IPS DF 6.9 (cell line): ENCODE measurements around the gene ANAPC7.
A peak's percentile ranks its signal among the peaks of the same experiment; 100 is the strongest.
"Not testable (repeated sequence)": the region's sequence is repeated elsewhere in the genome, so short reads cannot be mapped to it uniquely, and the experiment has no call there.

Experiments
- DNase-seq: peaks from one replicate; pipeline ENCODE4 v3.0.0-alpha.2; 2013; ENCODE audit warnings: low read depth, low spot score
- H3K27ac ChIP-seq: one replicate; pipeline ENCODE4 v1.5.1; 2013; ENCODE audit warnings: low read length, control low read depth
- H3K27me3 ChIP-seq: 2 replicates; pipeline ENCODE4 v1.6.1; 2013; ENCODE audit warnings: mild to moderate bottlenecking, low read length; ENCODE audit not compliant: control insufficient read depth, insufficient read depth
- H3K36me3 ChIP-seq: 2 replicates; pipeline ENCODE4 v1.6.1; 2013; ENCODE audit warnings: low read length; ENCODE audit not compliant: control insufficient read depth, insufficient read depth
- H3K4me1 ChIP-seq: 2 replicates; pipeline ENCODE4 v1.6.1; 2013; ENCODE audit warnings: low read length; ENCODE audit not compliant: control insufficient read depth, insufficient read depth
- H3K4me3 ChIP-seq: 2 replicates; pipeline ENCODE4 v1.5.1; 2013; ENCODE audit warnings: mild to moderate bottlenecking, low read length
- H3K9me3 ChIP-seq: 2 replicates; pipeline ENCODE4 v1.6.1; 2013; ENCODE audit warnings: low read length, inconsistent platforms; ENCODE audit not compliant: control insufficient read depth, insufficient read depth
- WGBS: extraction: QIAGEN DNeasy Blood & Tissue Kit; methylation state at CpG from one replicate; pipeline ENCODE4 v1.1.7; 2013; ENCODE audit warnings: mixed read lengths, missing lambda C conversion rate; ENCODE audit not compliant: insufficient read length, insufficient coverage; 5-methylcytosine and 5-hydroxymethylcytosine counted together

ANAPC7 gene

DNA sequence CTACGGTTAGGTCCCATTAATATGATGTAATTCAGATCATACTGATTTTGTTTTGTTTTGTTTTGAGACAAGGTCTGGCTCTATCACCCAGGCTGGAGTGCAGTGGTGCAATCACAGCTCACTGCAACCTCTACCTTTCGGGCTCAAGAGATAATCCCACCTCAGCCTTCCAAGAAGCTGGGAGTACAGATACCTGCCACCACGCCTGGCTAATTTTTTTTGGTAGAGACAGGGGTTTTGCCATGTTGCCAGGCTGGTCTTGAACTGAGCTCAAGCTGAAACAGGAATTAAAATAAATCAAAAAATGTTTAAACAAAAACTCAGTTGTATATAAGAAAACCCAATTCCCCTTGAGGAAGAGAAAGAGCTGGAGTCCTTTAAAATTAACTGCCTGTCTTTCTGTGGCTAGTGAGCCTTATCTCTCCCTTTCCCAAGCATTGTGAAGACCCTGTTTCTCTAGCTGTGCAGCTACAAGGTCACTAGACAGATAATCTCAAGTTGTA lies 17.7 kb upstream of the ANAPC7 start:
- H3K9me3 ChIP-seq = no peaks in the 10 kb centered on the region
- no peak for DNase-seq
- H3K27ac ChIP-seq = no peak overlapping the region
- H3K36me3 ChIP-seq = no peaks in the 10 kb centered on the region
- WGBS = no CpG with 5 or more reads among the region's 3 CpGs
- peaks cover 3% of the 10 kb centered on the region; the same call in 1 of the 2 replicates for H3K4me1 ChIP-seq
- H3K4me3 ChIP-seq = no peak overlapping the region
- no peaks in the 10 kb centered on the region for H3K27me3 ChIP-seq

DNA sequence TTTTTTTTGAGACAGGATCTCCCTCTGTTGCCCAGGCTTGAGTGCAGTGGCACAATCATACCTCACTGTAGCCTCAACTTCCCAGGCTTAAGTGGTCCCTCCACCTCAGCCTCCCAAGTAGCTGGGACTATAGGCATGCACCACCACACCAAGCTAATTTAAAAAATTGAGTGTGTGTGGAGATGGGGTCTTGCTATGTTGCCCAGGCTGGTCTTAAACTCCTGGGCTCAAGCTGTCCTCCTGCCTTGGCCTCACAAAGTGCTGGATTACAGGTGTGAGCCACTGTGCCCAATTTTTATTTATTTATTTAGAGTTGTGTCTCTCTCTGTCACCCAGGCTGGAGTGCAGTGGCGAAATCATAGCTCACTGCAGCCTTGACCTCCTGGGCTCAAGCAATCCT lies 17.1 kb upstream of the ANAPC7 start:
- not testable (repeated sequence) for DNase-seq, H3K9me3 ChIP-seq, H3K27me3 ChIP-seq, H3K36me3 ChIP-seq, H3K4me1 ChIP-seq, H3K27ac ChIP-seq, H3K4me3 ChIP-seq
- WGBS = no CpG with 5 or more reads among the region's 1 CpG

DNA sequence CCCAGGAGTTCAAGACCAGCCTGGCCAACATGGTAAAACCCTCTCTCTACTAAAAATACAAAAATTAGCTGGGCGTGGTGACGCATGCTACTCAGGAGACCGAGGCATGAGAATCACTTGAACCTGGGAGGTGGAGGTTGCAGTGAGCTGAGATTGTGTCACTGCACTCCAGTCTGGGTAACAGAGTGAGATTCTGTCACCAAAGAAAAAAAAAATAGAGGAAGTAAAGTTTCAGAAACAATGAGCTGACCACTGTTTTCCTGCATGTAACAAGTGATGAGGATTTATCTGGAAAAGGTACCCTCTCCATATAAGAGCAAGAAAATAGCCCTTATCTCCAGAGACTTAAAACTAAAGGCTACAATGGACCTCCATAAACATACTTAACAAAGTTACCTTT lies 13.6 kb upstream of the ANAPC7 start:
- not testable (repeated sequence) for DNase-seq, H3K4me1 ChIP-seq, H3K36me3 ChIP-seq, H3K27me3 ChIP-seq, H3K27ac ChIP-seq, H3K9me3 ChIP-seq, H3K4me3 ChIP-seq
- no CpG with 5 or more reads among the region's 3 CpGs for WGBS

DNA sequence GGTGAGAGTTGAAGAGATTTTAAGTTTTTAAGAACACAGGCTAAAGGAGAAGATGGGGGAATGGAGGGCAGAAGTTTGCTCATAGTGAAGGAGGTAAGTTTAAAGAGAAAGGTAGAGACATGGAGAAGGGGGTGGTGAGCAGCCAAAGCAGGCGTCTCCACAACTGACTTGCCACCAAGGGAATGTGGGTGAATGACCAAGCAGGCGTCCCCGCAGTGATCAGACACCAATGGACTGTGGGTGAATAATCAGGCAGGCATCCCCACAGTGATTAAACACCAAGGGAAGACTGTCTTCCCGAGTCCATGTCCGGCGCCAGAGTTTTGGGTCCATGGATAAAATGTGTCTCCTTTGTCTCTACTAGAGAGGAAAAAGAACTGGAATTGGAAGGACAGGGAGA lies 6.6 kb upstream of the ANAPC7 start:
- H3K27ac ChIP-seq = not testable (repeated sequence)

DNA sequence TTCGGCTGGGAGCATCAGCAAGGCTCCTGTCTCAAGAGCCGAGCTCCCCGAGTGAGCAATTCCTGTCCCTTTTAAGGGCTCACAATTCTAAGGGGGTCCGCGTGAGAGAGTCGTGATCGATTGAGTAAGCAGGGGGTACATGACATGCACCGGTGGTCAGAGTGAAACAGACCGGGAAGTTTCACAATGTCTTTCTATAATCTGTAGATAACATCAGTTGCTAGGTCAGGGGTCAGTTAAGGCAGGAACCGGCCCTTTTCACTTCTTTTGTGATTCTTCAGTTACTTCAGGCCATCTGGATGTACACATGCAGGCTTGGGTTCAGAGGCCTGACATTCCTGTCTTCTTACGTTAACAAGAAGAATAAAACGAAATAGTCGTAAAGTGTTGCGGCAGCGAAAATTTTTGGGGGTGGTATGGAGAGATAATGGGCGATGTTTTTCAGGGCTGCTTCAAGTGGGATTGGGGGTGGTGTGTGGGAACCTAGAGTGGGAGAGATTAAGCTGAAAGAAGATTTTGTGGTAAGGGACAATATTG lies 1.7 kb upstream of the ANAPC7 start:
- H3K9me3 ChIP-seq, H3K36me3 ChIP-seq, H3K27ac ChIP-seq, H3K4me1 ChIP-seq, DNase-seq, H3K4me3 ChIP-seq, H3K27me3 ChIP-seq: not testable (repeated sequence)
- WGBS = 100% methylated on average over 5 of the region's 16 CpGs

More for the DNA sequence above, 6.6 kb upstream of the ANAPC7 start:
- no CpG with 5 or more reads among the region's 6 CpGs for WGBS
- DNase-seq, H3K4me3 ChIP-seq, H3K27me3 ChIP-seq, H3K9me3 ChIP-seq, H3K36me3 ChIP-seq, H3K4me1 ChIP-seq: not testable (repeated sequence)

DNA sequence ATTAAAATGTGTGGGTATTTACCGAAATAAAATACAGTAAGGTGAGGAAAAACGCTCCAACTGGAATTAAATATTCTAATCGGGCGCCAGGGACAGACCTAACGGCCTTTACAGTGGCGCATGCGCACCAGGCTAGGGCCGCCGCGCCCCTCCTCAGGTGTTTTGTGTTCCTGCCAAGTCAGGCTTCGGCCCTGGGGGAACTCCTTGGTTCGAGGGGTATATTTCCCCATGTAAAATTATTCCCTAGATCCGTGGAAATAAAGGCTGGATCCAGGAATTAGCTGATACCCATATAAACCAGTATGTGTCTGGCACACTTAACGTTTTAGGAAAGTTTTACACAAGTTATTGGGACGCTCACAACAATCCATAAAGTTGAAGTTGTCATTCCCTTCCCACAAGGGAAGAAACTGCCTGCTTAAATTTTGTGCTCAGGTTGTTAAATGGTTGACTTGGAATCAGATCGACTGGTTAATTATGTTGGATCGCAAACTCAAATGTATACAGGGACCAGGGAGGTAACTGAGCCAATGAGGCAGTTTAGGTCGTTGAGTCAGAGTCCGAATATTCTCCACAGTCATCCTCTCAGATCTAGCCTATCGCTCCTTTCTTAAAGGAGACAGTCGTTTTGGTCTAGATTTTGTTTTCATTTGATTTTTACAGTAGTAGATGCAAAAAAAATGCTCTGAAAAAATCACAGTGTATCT lies 621 bp upstream of the ANAPC7 start:
- H3K27ac ChIP-seq = no peak overlapping the region
- no peaks in the 10 kb centered on the region; the same call in 1 of the 2 replicates for H3K36me3 ChIP-seq
- no CpG with 5 or more reads among the region's 21 CpGs for WGBS
- H3K27me3 ChIP-seq = no peaks in the 10 kb centered on the region
- H3K9me3 ChIP-seq = no peaks in the 10 kb centered on the region
- no peaks in the 10 kb centered on the region; the same call in 1 of the 2 replicates for H3K4me1 ChIP-seq
- DNase-seq = peak; percentile 60
- H3K4me3 ChIP-seq = peak overlapping the region; percentile 99; the same call in 1 of the 2 replicates

DNA sequence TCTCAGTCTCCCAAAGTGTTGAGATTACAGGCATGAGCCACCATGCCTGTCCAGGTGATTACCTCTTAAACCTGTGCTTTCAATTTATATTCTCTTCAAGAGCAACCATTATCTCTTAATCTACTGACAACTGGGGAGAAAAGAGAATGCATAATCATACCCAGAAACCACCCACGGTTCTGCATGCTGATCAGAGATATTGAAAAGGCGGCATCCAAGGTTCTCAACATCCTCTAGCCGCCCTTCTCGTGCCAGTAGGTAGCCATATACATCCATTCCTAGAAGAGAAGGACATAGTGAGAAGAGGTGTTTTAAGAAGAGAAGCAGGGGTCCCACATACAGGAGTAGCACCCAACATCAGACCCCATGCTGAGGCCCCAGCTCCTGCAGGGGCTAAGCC lies 20.8 kb downstream of the ANAPC7 start:
- H3K27ac ChIP-seq = no peak overlapping the region
- no CpG with 5 or more reads among the region's 4 CpGs for WGBS
- no peaks in the 10 kb centered on the region for H3K9me3 ChIP-seq
- H3K4me3 ChIP-seq = no peak overlapping the region
- no peaks in the 10 kb centered on the region for H3K27me3 ChIP-seq
- H3K4me1 ChIP-seq = no peaks in the 10 kb centered on the region
- H3K36me3 ChIP-seq = peaks cover 25% of the 10 kb centered on the region; the same call in 1 of the 2 replicates
- DNase-seq = no peak

DNA sequence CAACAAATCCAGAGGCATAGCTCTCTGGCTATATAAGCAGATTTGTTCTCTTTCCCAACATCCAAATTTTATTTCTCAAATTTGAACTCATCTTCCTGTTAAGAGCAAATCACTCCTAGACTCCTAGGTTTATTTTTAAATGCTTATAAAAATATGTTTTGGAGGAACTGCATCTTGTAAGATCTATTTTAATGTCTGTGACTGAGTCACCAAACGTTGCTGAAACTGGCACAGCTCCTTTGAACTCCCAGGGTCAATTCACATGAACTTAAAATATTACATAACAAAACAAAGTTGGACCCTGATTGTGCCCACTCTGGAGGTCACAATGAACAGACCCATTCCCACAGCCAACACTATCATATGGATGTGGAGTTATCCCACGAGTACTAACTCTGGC lies 23.9 kb downstream of the ANAPC7 start:
- no peaks in the 10 kb centered on the region for H3K4me1 ChIP-seq
- no peak overlapping the region for H3K4me3 ChIP-seq
- no peak overlapping the region for H3K27ac ChIP-seq
- no peaks in the 10 kb centered on the region for H3K27me3 ChIP-seq
- H3K36me3 ChIP-seq = peaks cover 34% of the 10 kb centered on the region
- no peaks in the 10 kb centered on the region for H3K9me3 ChIP-seq
- no peak for DNase-seq
- no CpG with 5 or more reads among the region's 2 CpGs for WGBS

DNA sequence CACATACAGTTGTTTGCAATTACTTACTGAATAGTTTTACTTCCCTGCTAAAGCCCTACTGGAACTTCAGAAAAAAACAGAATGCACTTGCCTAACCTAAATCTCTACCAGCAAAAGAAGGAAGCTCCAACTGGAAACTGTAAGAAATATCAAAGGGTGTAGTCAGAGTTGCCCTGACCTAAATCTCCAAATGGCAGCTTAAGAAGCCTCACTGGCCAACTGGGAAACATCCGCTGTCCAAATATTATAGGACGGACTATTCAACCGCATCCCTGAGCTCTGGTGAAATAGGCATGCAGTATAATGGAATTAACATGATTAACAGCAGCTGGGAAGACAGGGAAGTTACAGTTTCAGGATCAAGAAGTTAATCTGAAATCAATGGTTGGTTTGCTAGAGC lies 24.3 kb downstream of the ANAPC7 start:
- no CpG with 5 or more reads among the region's 3 CpGs for WGBS
- Histone ChIP-seq H3K9me3 (no peaks in the 10 kb centered on the region), H3K27ac (no peak overlapping the region), H3K36me3 (peaks cover 34% of the 10 kb centered on the region), H3K27me3 (no peaks in the 10 kb centered on the region), H3K4me1 (no peaks in the 10 kb centered on the region), H3K4me3 (no peak overlapping the region)
- DNase-seq = no peak

DNA sequence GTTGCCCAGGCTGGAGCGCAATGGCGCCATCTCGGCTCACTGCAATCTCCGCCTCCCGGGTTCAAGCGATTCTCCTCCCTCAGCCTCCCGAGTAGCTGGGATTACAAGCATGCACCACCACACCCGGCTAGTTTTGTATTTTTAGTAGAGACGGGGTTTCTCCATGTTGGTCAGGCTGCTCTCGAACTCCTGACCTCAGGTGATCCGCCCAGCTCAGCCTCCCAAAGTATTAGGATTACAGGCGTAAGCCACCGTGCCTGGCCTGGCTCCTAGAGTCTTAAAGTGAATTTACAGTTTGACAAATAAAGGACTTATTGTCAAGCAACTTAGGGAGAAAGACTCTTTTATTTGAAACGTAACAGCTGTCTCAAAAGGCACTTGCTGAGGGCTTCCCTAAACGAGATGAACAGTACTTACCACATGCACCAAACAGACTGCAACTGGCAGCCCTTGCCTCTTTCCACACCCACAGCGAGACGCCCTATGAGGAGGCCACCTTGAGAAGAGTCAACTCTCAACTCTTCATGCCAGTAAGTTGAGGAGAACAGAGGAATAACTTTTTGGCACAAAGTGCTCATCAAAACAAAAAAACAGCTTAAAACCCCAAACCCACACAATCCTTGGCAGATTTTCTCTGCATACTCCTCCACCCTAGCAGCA lies 25.2 kb downstream of the ANAPC7 start:
- not testable (repeated sequence) for H3K27ac ChIP-seq, H3K27me3 ChIP-seq, H3K4me1 ChIP-seq, DNase-seq, H3K9me3 ChIP-seq, H3K4me3 ChIP-seq
- WGBS = no CpG with 5 or more reads among the region's 17 CpGs
- peaks cover 39% of the 10 kb centered on the region for H3K36me3 ChIP-seq
